ENCODE results near the gene MYBPHL. TPM values are rescaled to one million over a fixed set of nuclear protein-coding genes. Genes with fewer than 3 reads are reported as not detected.

Gene MYBPHL
- total and polyA plus RNA-seq, 5 donors from 2014 or later: not detected

- ATAC-seq (ENCODE audit: low read depth in 2 of 2) (no peak), DNase-seq (no peak)
- no peaks in the 10 kb centered on the region for H3K27me3 ChIP-seq (ENCODE audit: control insufficient read depth, insufficient read depth, low read length)
- no peaks in the 10 kb centered on the region for H3K36me3 ChIP-seq (ENCODE audit: control insufficient read depth, insufficient read depth, low read length)
- Mint-ChIP-seq H3K27me3 (no peaks in the 10 kb centered on the region), H3K4me1 (peaks cover 0 to 5% (median 0%) of the 10 kb centered on the region in 4 donors), H3K36me3 (no peaks in the 10 kb centered on the region), H3K4me3 (no peak overlapping the region), H3K9me3 (no peaks in the 10 kb centered on the region), H3K27ac (no peak overlapping the region)
- H3K4me3 ChIP-seq (ENCODE audit: low read depth, low read length): no peak overlapping the region
- H3K27ac ChIP-seq (ENCODE audit: insufficient read depth, low read length, poor library complexity, severe bottlenecking): no peak overlapping the region
- no peaks in the 10 kb centered on the region for H3K4me1 ChIP-seq (ENCODE audit: control insufficient read depth, insufficient read depth, low read length, poor library complexity, severe bottlenecking)
- no peaks in the 10 kb centered on the region for H3K9me3 ChIP-seq (ENCODE audit: control insufficient read depth in 2 of 2, low read length in 2 of 2)
Observed at GRCh38 chr1:109261006-109261405, 45.8 kb downstream of the MYBPHL start.

GRCh38 chr1:109259674-109260557, 46.9 kb downstream of the MYBPHL start:
- H3K4me1 ChIP-seq (ENCODE audit: control insufficient read depth, insufficient read depth, low read length, poor library complexity, severe bottlenecking): no peaks in the 10 kb centered on the region
- H3K36me3 Mint-ChIP-seq: no peaks in the 10 kb centered on the region
- H3K27me3 Mint-ChIP-seq: peaks cover 5% of the 10 kb centered on the region
- no peaks in the 10 kb centered on the region for H3K9me3 Mint-ChIP-seq
- DNase-seq (no peak), ATAC-seq (ENCODE audit: low read depth in 2 of 2) (no peak)
- no peaks in the 10 kb centered on the region for H3K9me3 ChIP-seq (ENCODE audit: control insufficient read depth in 2 of 2, low read length in 2 of 2)
- H3K27ac Mint-ChIP-seq: no peak overlapping the region
- H3K4me3 ChIP-seq (ENCODE audit: low read depth, low read length): no peak overlapping the region
- no peaks in the 10 kb centered on the region for H3K27me3 ChIP-seq (ENCODE audit: control insufficient read depth, insufficient read depth, low read length)
- no peak overlapping the region for H3K4me3 Mint-ChIP-seq
- H3K36me3 ChIP-seq (ENCODE audit: control insufficient read depth, insufficient read depth, low read length): no peaks in the 10 kb centered on the region
- H3K27ac ChIP-seq (ENCODE audit: insufficient read depth, low read length, poor library complexity, severe bottlenecking): no peak overlapping the region
- H3K4me1 Mint-ChIP-seq: peaks cover 0 to 6% (median 0%) of the 10 kb centered on the region in 4 donors

- no peak for DNase-seq
Observed at GRCh38 chr1:109258481-109259466, 48.0 kb downstream of the MYBPHL start.

GRCh38 chr1:109257682-109258421, 49.0 kb downstream of the MYBPHL start:
- H3K27ac Mint-ChIP-seq: no peak overlapping the region
- no peaks in the 10 kb centered on the region for H3K27me3 ChIP-seq (ENCODE audit: control insufficient read depth, insufficient read depth, low read length)
- H3K36me3 ChIP-seq (ENCODE audit: control insufficient read depth, insufficient read depth, low read length): no peaks in the 10 kb centered on the region
- no peaks in the 10 kb centered on the region for H3K36me3 Mint-ChIP-seq
- H3K27me3 Mint-ChIP-seq: peaks cover 5% of the 10 kb centered on the region
- H3K4me3 ChIP-seq (ENCODE audit: low read depth, low read length): no peak overlapping the region
- DNase-seq (no peak), ATAC-seq (ENCODE audit: low read depth in 2 of 2) (no peak)
- no peaks in the 10 kb centered on the region for H3K4me1 ChIP-seq (ENCODE audit: control insufficient read depth, insufficient read depth, low read length, poor library complexity, severe bottlenecking)
- H3K4me1 Mint-ChIP-seq: peaks cover 0 to 3% (median 0%) of the 10 kb centered on the region in 4 donors
- no peak overlapping the region for H3K4me3 Mint-ChIP-seq
- no peaks in the 10 kb centered on the region for H3K9me3 ChIP-seq (ENCODE audit: control insufficient read depth in 2 of 2, low read length in 2 of 2)
- H3K27ac ChIP-seq (ENCODE audit: insufficient read depth, low read length, poor library complexity, severe bottlenecking): no peak overlapping the region
- H3K9me3 Mint-ChIP-seq: no peaks in the 10 kb centered on the region

More at GRCh38 chr1:109258481-109259466, 48.0 kb downstream of the MYBPHL start:
- H3K4me1 ChIP-seq (ENCODE audit: control insufficient read depth, insufficient read depth, low read length, poor library complexity, severe bottlenecking): no peaks in the 10 kb centered on the region
- H3K27ac ChIP-seq (ENCODE audit: insufficient read depth, low read length, poor library complexity, severe bottlenecking): no peak overlapping the region
- no peak for ATAC-seq (ENCODE audit: low read depth in 2 of 2)
- H3K27me3 ChIP-seq (ENCODE audit: control insufficient read depth, insufficient read depth, low read length): no peaks in the 10 kb centered on the region
- H3K27me3 Mint-ChIP-seq: peaks cover 5% of the 10 kb centered on the region
- H3K36me3 ChIP-seq (ENCODE audit: control insufficient read depth, insufficient read depth, low read length): no peaks in the 10 kb centered on the region
- no peak overlapping the region for H3K4me3 Mint-ChIP-seq
- no peaks in the 10 kb centered on the region for H3K9me3 ChIP-seq (ENCODE audit: control insufficient read depth in 2 of 2, low read length in 2 of 2)
- H3K9me3 Mint-ChIP-seq: no peaks in the 10 kb centered on the region
- H3K4me1 Mint-ChIP-seq: peaks cover 0 to 6% (median 0%) of the 10 kb centered on the region in 4 donors
- H3K4me3 ChIP-seq (ENCODE audit: low read depth, low read length): no peak overlapping the region
- no peak overlapping the region for H3K27ac Mint-ChIP-seq
- H3K36me3 Mint-ChIP-seq: no peaks in the 10 kb centered on the region

- Mint-ChIP-seq H3K4me1 (peaks cover 0 to 8% (median 1%) of the 10 kb centered on the region in 4 donors), H3K27ac (peak overlapping the region in 1 of 3 donors; percentile 35), H3K4me3 (no peak overlapping the region)
Observed at GRCh38 chr1:109256971-109257681, 49.7 kb downstream of the MYBPHL start.

GRCh38 chr1:109256085-109256484, 50.7 kb downstream of the MYBPHL start:
- ATAC-seq (ENCODE audit: low read depth in 2 of 2): no peak
- Mint-ChIP-seq H3K36me3 (no peaks in the 10 kb centered on the region), H3K4me1 (peaks cover 0 to 15% (median 1%) of the 10 kb centered on the region in 4 donors), H3K27me3 (peaks cover 6% of the 10 kb centered on the region), H3K4me3 (no peak overlapping the region), H3K9me3 (no peaks in the 10 kb centered on the region), H3K27ac (peak overlapping the region in 1 of 3 donors; percentile 74)
- H3K4me3 ChIP-seq (ENCODE audit: low read depth, low read length): no peak overlapping the region
- H3K27me3 ChIP-seq (ENCODE audit: control insufficient read depth, insufficient read depth, low read length): no peaks in the 10 kb centered on the region
- H3K9me3 ChIP-seq (ENCODE audit: control insufficient read depth in 2 of 2, low read length in 2 of 2): no peaks in the 10 kb centered on the region
- no peak for DNase-seq
- no peaks in the 10 kb centered on the region for H3K4me1 ChIP-seq (ENCODE audit: control insufficient read depth, insufficient read depth, low read length, poor library complexity, severe bottlenecking)
- no peak overlapping the region for H3K27ac ChIP-seq (ENCODE audit: insufficient read depth, low read length, poor library complexity, severe bottlenecking)
- no peaks in the 10 kb centered on the region for H3K36me3 ChIP-seq (ENCODE audit: control insufficient read depth, insufficient read depth, low read length)

More at GRCh38 chr1:109256971-109257681, 49.7 kb downstream of the MYBPHL start:
- Histone ChIP-seq H3K27ac (ENCODE audit: insufficient read depth, low read length, poor library complexity, severe bottlenecking) (no peak overlapping the region), H3K27me3 (ENCODE audit: control insufficient read depth, insufficient read depth, low read length) (no peaks in the 10 kb centered on the region), H3K4me3 (ENCODE audit: low read depth, low read length) (no peak overlapping the region), H3K4me1 (ENCODE audit: control insufficient read depth, insufficient read depth, low read length, poor library complexity, severe bottlenecking) (no peaks in the 10 kb centered on the region), H3K9me3 (ENCODE audit: control insufficient read depth in 2 of 2, low read length in 2 of 2) (no peaks in the 10 kb centered on the region), H3K36me3 (ENCODE audit: control insufficient read depth, insufficient read depth, low read length) (no peaks in the 10 kb centered on the region)
- Mint-ChIP-seq H3K27me3 (peaks cover 5% of the 10 kb centered on the region), H3K9me3 (no peaks in the 10 kb centered on the region), H3K36me3 (no peaks in the 10 kb centered on the region)
- DNase-seq (no peak), ATAC-seq (ENCODE audit: low read depth in 2 of 2) (no peak)

GRCh38 chr1:109255678-109256077, 51.1 kb downstream of the MYBPHL start:
- no peak overlapping the region for H3K27ac ChIP-seq (ENCODE audit: insufficient read depth, low read length, poor library complexity, severe bottlenecking)
- H3K9me3 ChIP-seq (ENCODE audit: control insufficient read depth in 2 of 2, low read length in 2 of 2): no peaks in the 10 kb centered on the region
- no peaks in the 10 kb centered on the region for H3K36me3 Mint-ChIP-seq
- no peaks in the 10 kb centered on the region for H3K36me3 ChIP-seq (ENCODE audit: control insufficient read depth, insufficient read depth, low read length)
- no peak overlapping the region for H3K27ac Mint-ChIP-seq
- no peaks in the 10 kb centered on the region for H3K9me3 Mint-ChIP-seq
- ATAC-seq (ENCODE audit: low read depth in 2 of 2) (no peak), DNase-seq (no peak)
- no peak overlapping the region for H3K4me3 Mint-ChIP-seq
- peaks cover 1% of the 10 kb centered on the region for H3K27me3 ChIP-seq (ENCODE audit: control insufficient read depth, insufficient read depth, low read length)
- H3K4me1 ChIP-seq (ENCODE audit: control insufficient read depth, insufficient read depth, low read length, poor library complexity, severe bottlenecking): no peaks in the 10 kb centered on the region
- peaks cover 10% of the 10 kb centered on the region for H3K27me3 Mint-ChIP-seq
- no peak overlapping the region for H3K4me3 ChIP-seq (ENCODE audit: low read depth, low read length)
- peaks cover 0 to 17% (median 1%) of the 10 kb centered on the region in 4 donors for H3K4me1 Mint-ChIP-seq

Measured in CD4-positive, CD25-positive, alpha-beta regulatory T cell (primary cell).